Measurements from ENCODE around the gene MYLK2.

The MYLK2 gene

GRCh38 chr20:31824554-31825313 lies 5.6 kb downstream of the MYLK2 start:
- TF ChIP-seq FOXP2 (optimal IDR thresholded peaks at IDR 0.05; ENCODE audit: borderline replicate concordance, extremely low read depth, extremely low read length, insufficient read depth) (no peak), POLR2AphosphoS5 (IDR thresholded peaks at IDR 0.05; ENCODE audit: low read depth, low read length) (no peak), REST (IDR thresholded peaks at IDR 0.05; ENCODE audit: insufficient read depth in 1 of 2, low read depth in 2 of 2, low read length in 2 of 2) (no peak), SIN3A (IDR thresholded peaks at IDR 0.05; ENCODE audit: borderline replicate concordance, insufficient read depth, low read length) (no peak), TAF1 (IDR thresholded peaks at IDR 0.05; ENCODE audit: borderline replicate concordance, insufficient read depth, low read length) (no peak)

- TF ChIP-seq REST (IDR thresholded peaks at IDR 0.05; ENCODE audit: insufficient read depth in 1 of 2, low read depth in 2 of 2, low read length in 2 of 2) (no peak), SIN3A (IDR thresholded peaks at IDR 0.05; ENCODE audit: borderline replicate concordance, insufficient read depth, low read length) (no peak), POLR2AphosphoS5 (IDR thresholded peaks at IDR 0.05; ENCODE audit: low read depth, low read length) (no peak), FOXP2 (optimal IDR thresholded peaks at IDR 0.05; ENCODE audit: borderline replicate concordance, extremely low read depth, extremely low read length, insufficient read depth) (no peak), TAF1 (IDR thresholded peaks at IDR 0.05; ENCODE audit: borderline replicate concordance, insufficient read depth, low read length) (no peak)
These were observed 6.9 kb downstream of the MYLK2 start for GRCh38 chr20:31826074-31826473.

- TF ChIP-seq REST (IDR thresholded peaks at IDR 0.05; ENCODE audit: insufficient read depth in 1 of 2, low read depth in 2 of 2, low read length in 2 of 2) = no peak
- no peak for TF ChIP-seq FOXP2 (optimal IDR thresholded peaks at IDR 0.05; ENCODE audit: borderline replicate concordance, extremely low read depth, extremely low read length, insufficient read depth)
- no peak for TF ChIP-seq TAF1 (IDR thresholded peaks at IDR 0.05; ENCODE audit: borderline replicate concordance, insufficient read depth, low read length)
- no peak for TF ChIP-seq POLR2AphosphoS5 (IDR thresholded peaks at IDR 0.05; ENCODE audit: low read depth, low read length)
- TF ChIP-seq SIN3A (IDR thresholded peaks at IDR 0.05; ENCODE audit: borderline replicate concordance, insufficient read depth, low read length) = no peak
These were observed 7.9 kb downstream of the MYLK2 start for GRCh38 chr20:31827059-31827458.

- TF ChIP-seq SIN3A (IDR thresholded peaks at IDR 0.05; ENCODE audit: borderline replicate concordance, insufficient read depth, low read length) = no peak
These were observed 10.6 kb downstream of the MYLK2 start for GRCh38 chr20:31829731-31830130.

- TF ChIP-seq TAF1 (IDR thresholded peaks at IDR 0.05; ENCODE audit: borderline replicate concordance, insufficient read depth, low read length) (no peak), POLR2AphosphoS5 (IDR thresholded peaks at IDR 0.05; ENCODE audit: low read depth, low read length) (no peak), FOXP2 (optimal IDR thresholded peaks at IDR 0.05; ENCODE audit: borderline replicate concordance, extremely low read depth, extremely low read length, insufficient read depth) (no peak), REST (IDR thresholded peaks at IDR 0.05; ENCODE audit: insufficient read depth in 1 of 2, low read depth in 2 of 2, low read length in 2 of 2) (no peak), SIN3A (IDR thresholded peaks at IDR 0.05; ENCODE audit: borderline replicate concordance, insufficient read depth, low read length) (no peak)
These were observed 11.3 kb downstream of the MYLK2 start for GRCh38 chr20:31830406-31830981.
